NOMO-1 treated with dmso at 0.1 percent for 144 hours (cell line): Measurements from ENCODE around the gene MT2A.
"Not testable (repeated sequence)": the region's sequence is repeated elsewhere in the genome, so short reads cannot be mapped to it uniquely, and the experiment has no call there.

Source experiments
- DNase-seq: peaks from one replicate; lab custom pipeline; 2025; ENCODE audit not compliant: unreplicated experiment; lab: John Stamatoyannopoulos, UW

The MT2A gene

DNA sequence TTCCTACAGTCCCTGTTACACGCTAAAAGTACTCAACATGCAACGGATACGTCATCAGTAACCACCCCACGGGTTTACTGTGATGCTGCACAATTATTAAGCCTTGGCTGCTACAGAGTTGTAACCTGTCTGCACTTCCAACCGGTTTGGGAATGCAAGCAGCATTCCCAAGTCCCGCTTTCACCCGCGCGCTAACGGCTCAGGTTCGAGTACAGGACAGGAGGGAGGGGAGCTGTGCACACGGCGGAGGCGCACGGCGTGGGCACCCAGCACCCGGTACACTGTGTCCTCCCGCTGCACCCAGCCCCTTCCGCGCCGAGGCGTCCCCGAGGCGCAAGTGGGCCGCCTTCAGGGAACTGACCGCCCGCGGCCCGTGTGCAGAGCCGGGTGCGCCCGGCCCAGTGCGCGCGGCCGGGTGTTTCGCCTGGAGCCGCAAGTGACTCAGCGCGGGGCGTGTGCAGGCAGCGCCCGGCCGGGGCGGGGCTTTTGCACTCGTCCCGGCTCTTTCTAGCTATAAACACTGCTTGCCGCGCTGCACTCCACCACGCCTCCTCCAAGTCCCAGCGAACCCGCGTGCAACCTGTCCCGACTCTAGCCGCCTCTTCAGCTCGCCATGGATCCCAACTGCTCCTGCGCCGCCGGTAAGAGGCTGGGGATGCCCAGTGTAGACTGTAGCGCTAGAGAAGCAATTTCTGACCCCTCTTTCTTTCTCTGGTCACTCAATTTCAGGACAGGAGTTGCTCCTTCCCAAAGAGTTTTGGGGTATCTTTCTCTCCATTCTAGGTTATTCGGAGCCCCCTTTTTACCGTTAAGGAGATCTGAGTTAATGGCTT, at the start of gene MT2A:
Gene MT2A (plus strand): TSS at position 542 of the 833 bp plus-strand sequence. CDS start 72 bp downstream, at position 614.
- DNase-seq = peak; percentile 100

- no peak for DNase-seq
These were observed 49.3 kb upstream of the MT2A start for GRCh38 chr16:56559109-56559508.

DNA sequence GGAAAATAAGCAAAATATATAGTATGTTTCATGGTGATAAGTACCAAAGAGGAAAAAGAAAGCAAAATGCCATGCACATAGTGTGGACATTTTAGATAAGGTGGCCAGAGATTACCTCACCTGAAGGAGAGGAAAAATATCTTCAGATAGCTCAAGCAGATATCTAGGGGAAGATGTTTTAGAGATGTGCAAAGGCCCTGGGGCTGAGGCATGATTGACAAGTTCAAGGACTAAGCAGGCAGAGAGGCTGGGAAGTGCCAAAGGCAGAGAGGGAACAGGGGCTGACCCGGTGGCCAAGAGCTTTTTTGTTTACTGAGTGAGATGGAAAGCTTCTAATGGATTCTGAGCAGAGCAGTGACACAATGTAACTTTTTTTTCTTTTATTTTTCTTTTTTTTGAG, 47.9 kb upstream of the MT2A start:
- no peak for DNase-seq

GRCh38 chr16:56561126-56561525, 47.3 kb upstream of the MT2A start:
- no peak for DNase-seq

GRCh38 chr16:56564793-56565477, 43.4 kb upstream of the MT2A start, which contains the start of gene MT4:
Gene MT4, plus strand, starts transcription at chr16:56565073. Its CDS starts 56 bp downstream, at chr16:56565129.
- no peak for DNase-seq

GRCh38 chr16:56569971-56570370, 38.4 kb upstream of the MT2A start:
- no peak for DNase-seq

GRCh38 chr16:56571525-56571924, 36.9 kb upstream of the MT2A start:
- no peak for DNase-seq

DNA sequence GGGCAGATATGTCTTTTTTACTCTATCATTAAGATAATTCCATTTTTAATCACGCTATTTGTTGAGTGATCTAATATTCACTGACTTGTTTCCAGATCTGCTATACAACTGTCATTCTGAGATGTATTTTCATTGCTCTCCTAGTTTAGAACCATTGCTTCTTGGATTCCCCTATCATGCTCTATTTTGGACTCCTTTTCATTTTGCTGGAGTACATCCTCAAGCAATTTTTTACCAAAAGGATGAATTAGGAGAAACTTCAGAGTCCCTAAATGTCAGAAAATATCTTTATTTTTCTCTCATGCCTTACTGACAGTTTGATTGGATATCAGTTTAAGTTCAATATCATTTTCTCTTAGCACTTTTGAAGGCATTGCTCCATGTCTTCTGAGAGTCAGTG, 33.8 kb upstream of the MT2A start:
- DNase-seq = no peak

- DNase-seq = peak; percentile 81
These were observed 31.6 kb upstream of the MT2A start for GRCh38 chr16:56576585-56577299.

DNA sequence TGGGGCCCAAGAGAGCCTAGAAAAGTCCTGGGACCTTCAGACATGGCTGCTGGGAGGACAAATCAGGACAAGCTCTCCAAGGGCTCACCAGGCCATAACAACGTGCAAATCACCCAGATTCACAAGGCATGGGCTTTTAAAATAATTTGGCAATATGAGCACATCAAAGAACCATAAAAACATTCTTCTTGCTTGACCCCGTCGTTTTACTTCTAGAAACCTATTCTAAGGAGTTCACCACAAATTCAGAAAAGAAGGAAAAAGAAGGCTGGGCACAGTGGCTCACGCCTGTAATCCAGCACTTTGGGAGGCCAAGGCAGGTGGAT, 31.1 kb upstream of the MT2A start:
- DNase-seq = no peak

- DNase-seq = no peak
These were observed 27.9 kb upstream of the MT2A start for GRCh38 chr16:56580391-56581048.

DNA sequence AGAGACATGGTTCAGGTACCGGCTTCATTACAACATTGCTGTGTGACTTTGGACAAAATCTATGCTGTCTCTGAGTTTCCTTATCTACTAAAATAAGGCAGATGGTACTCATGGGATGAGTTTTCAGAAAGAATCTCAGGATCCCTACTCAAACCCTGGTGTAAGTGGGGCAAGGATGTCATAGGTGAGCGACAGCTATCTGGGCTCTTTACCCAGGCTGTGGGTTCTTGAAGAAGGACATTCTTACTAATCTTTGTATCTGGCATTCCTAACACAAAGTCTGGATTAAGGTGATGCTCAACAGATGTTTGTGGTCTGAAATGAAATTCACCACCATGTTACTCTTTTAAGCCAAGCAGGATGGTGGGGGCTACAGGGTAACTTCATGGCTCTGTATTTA, 25.5 kb upstream of the MT2A start:
- not testable (repeated sequence) for DNase-seq

DNA sequence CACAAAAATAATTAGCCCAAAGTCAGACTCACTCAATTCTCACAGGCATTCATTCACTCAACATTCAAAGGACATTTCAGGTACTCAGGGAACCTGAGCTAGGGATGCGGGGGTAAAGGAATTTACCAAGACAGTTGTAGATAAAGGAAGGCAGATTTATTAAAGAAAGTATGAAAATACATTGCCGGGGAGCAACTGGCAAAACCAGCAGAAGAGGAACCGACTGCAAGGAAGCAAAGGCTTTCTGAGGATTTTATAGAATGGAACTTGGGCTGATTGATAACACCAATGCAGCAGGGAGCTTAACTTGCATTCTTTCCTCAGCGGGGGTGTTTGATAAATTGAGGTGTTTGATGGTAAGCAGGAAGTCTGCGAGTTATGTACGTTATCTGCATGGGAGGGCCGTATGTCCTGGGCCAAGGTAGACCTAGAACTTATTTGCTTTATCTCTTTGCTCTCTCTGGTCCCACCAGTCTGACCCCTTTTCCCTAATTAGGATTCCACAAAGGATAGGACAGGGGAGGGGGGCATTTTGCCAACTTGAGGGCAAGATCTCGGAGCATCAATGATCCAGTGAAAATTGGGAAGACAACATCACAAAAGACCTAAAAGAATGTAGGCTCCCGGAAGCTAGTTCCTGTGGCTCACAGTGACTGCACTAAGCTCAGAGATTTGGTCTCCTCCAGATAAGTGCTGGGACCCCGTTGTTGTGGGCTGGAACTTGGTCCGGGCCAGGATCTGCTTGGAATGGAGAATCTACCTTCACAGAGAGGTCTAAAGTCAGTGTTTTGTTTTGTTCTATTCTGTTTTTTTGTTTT, 24.8 kb upstream of the MT2A start:
- DNase-seq = no peak

- DNase-seq = no peak
These were observed 24.1 kb upstream of the MT2A start for GRCh38 chr16:56584276-56584675.

DNA sequence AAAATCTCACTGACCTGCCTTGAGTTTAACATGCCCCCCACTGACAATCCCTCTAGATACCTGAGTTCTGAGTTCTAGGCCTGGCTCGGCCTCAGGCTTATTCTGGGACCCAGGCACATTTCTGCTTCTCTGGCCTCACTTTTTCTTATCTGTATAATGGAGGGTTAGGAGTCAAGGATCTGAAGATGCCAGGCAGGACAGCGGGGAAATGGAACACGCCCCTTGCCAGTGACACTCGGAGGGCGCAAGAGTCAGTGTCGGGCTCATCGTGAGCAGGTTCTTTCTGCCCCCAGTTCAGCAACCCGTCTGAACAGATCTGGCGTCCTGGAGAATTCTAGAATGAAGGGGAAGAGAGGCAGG, 19.6 kb upstream of the MT2A start:
- no peak for DNase-seq

GRCh38 chr16:56589141-56590039, 19.0 kb upstream of the MT2A start, which contains the start of gene MT3:
Gene MT3, plus strand, starts transcription at chr16:56589528. Its CDS starts 63 bp downstream, at chr16:56589591.
- peak; percentile 2 for DNase-seq

- peak; percentile 68 for DNase-seq
These were observed 16.9 kb upstream of the MT2A start for GRCh38 chr16:56591377-56592060.

- no peak for DNase-seq
These were observed 14.7 kb upstream of the MT2A start for GRCh38 chr16:56593573-56594291.
